Measurements from ENCODE around the gene SPECC1. TPM values are rescaled to one million over a fixed set of nuclear protein-coding genes. Genes with fewer than 3 reads are reported as not detected.
"Not testable (repeated sequence)": the region's sequence is repeated elsewhere in the genome, so short reads cannot be mapped to it uniquely, and the experiment has no call there.

Gene SPECC1
- 10 to 100 TPM in 1 of 2 experiments, 1 to 10 TPM in 1; 9.6 to 10.3 TPM for total RNA-seq

- ChIA-PET CTCF (interaction anchor here (0.6 to 3.5 kb wide), 20 partner anchors 8 to 198 kb away, joined by 3 to 21 read pairs (median 4); partner anchors contain the start of gene AKAP10), POLR2A (interaction anchor here (1.0 to 3.0 kb wide), 3 partner anchors 14 to 32 kb away, joined by 3 to 18 read pairs (median 3); partner anchors contain the start of gene AKAP10)
- Mint-ChIP-seq H3K36me3 (ENCODE audit: low read depth) (no peaks in the 10 kb centered on the region), H3K9me3 (no peaks in the 10 kb centered on the region), H3K4me1 (peaks cover 14% of the 10 kb centered on the region), H3K27ac (no peak within 1 kb of the TSS), H3K4me3 (peak within 1 kb of the TSS; percentile 86), H3K27me3 (peaks cover 46% of the 10 kb centered on the region)
- DNase-seq, result peak; percentile 89
Observed at GRCh38 chr17:20009302-20010098, at the start of gene SPECC1. SPECC1 (plus strand) TSS chr17:20009359; CDS start chr17:20096652, 87,293 bp downstream.

DNA sequence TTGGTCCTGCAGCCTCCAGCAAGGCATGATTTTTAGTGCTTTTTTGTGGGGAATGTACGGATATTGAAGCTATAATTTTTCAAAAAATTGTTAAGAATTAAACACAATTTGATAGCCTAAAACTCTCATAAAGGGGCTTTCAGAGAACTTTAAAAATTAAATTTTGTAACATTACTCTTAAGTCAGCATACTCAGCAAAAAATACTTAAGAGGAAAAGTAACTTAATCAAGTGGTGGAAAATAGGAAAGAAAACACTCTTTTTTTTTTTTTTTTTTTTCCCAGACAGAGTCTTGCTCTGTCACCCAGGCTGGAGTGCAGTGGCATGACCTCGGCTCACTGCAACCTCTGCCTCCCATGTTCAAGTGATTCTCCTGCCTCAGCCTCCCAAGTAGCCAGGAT, 46.2 kb upstream of the SPECC1 start:
- POLR2A ChIA-PET, H3K9me3 Mint-ChIP-seq, CTCF ChIA-PET, H3K4me3 Mint-ChIP-seq, DNase-seq, H3K27me3 Mint-ChIP-seq, H3K27ac Mint-ChIP-seq: not testable (repeated sequence)
- Mint-ChIP-seq H3K36me3 (ENCODE audit: low read depth) (peaks cover 46% of the 10 kb centered on the region), H3K4me1 (peaks cover 30% of the 10 kb centered on the region)

DNA sequence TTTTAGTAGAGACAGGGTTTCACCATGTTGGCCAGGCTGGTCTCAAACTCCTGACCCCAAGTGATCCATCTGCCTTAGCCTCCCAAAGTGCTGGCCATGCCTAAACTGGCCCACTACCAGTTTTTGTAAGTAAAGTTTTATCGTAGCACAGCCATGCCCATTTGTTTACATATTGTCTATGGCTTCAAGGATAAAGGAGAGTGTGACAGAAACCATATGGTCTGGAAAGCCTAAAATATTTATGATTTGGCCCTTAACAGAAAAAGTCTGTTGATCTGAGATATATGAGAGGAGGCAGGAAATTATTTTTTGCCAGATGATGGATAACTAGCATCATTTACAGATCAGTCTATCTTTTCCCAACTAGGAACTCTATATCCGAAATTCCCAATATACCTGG, 36.0 kb upstream of the SPECC1 start:
- Mint-ChIP-seq H3K27ac (no peak overlapping the region), H3K4me1 (peaks cover 48% of the 10 kb centered on the region), H3K36me3 (ENCODE audit: low read depth) (peaks cover 63% of the 10 kb centered on the region), H3K4me3 (no peak overlapping the region), H3K9me3 (no peaks in the 10 kb centered on the region), H3K27me3 (no peaks in the 10 kb centered on the region)
- POLR2A ChIA-PET, result no interaction called here
- DNase-seq, result no peak
- CTCF ChIA-PET, result no interaction called here

DNA sequence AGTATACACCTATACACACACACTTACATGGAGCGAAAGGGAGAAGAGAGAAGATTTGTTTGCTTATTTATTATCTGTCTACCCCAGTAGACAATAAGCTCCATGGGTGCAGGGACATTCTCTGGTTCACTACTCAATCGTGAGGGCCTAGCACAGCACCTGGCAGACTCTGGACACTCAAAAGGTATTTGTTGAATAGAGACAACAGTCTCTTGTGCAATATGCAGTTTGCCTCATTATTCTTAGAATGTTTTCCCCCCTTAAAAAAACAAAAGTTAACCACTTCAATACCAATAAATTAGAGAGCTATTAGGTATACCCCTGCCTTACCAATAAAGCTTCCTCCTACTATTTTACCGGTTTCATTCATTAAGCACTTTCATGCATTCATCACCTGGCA, 33.6 kb upstream of the SPECC1 start:
- peaks cover 49% of the 10 kb centered on the region for H3K36me3 Mint-ChIP-seq (ENCODE audit: low read depth)
- peak overlapping the region; percentile 26 for H3K4me3 Mint-ChIP-seq
- peaks cover 50% of the 10 kb centered on the region for H3K4me1 Mint-ChIP-seq
- ChIA-PET CTCF (no interaction called here), POLR2A (interaction anchor here (0.8 to 1.5 kb wide), 2 partner anchors 18 to 108 kb away, joined by 3 to 4 read pairs; no protein-coding TSS in a partner anchor)
- H3K27me3 Mint-ChIP-seq, result no peaks in the 10 kb centered on the region
- no peaks in the 10 kb centered on the region for H3K9me3 Mint-ChIP-seq
- H3K27ac Mint-ChIP-seq, result peak overlapping the region; percentile 35
- no peak for DNase-seq

DNA sequence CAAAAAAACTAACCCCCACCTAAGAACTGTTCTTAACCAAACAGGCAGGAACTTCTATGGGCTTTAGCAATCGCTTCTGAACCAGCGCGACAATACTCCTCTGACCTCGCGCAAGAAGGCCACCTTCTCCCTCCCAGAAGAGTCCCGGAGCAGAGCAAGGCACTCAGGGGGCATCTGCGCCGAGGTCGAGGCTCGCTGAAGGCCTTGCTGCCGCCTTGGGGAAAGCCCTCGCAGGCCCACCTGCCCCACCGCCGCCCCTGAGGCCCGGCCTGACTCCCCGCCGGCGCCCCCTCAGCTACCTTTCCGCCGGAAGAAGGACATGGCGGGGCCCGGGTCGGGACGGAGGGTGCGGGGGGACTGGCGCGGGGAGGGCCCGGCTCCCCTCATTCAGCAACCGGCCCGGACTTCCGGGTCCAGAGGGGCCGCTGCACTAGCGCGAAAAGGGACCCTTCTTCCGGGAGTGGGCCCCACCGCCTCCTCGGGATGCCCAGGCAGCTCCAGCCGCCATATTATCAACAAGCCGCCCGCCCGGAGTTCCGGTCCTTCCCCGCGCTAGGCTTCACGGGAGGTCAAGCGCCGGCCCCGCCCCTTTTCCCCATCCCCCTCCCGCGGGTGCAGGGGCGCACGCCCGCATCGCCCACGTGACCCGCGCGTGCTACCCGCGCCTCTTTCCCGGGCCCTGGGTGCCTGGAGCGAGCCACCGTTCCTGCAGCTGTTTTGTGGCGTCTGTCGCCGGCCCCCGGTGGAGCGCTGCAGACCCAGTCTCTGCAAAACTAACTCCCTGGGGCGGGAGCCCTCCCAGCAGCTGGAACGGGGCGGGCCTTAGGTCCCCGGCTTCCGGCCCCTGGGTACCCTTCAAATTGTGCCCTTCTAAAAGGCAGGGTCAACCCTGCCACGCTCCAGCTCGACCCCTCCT, 31.6 kb upstream of the SPECC1 start, which contains the start of gene AKAP10:
Gene AKAP10 (minus strand): TSS at position 536 of the 916 bp plus-strand sequence. CDS start 149 bp downstream, at position 387.
- Mint-ChIP-seq H3K4me1 (peaks cover 53% of the 10 kb centered on the region), H3K4me3 (peak within 1 kb of the TSS; percentile 96), H3K36me3 (ENCODE audit: low read depth) (peaks cover 41% of the 10 kb centered on the region), H3K27me3 (no peaks in the 10 kb centered on the region), H3K9me3 (no peaks in the 10 kb centered on the region), H3K27ac (peak within 1 kb of the TSS; percentile 97)
- POLR2A ChIA-PET, result interaction anchor here (0.6 to 2.3 kb wide), 23 partner anchors 8 to 600 kb away, joined by 3 to 25 read pairs (median 4); partner anchors contain the start of genes ALDH3A2, MAPK7, SPECC1 and ULK2
- peak; percentile 95 for DNase-seq
- CTCF ChIA-PET, result interaction anchor here (0.6 to 1.2 kb wide), 5 partner anchors 15 to 215 kb away, joined by 3 to 6 read pairs (median 3); partner anchors contain the start of gene SPECC1

- ChIA-PET CTCF (interaction anchor here (0.6 to 1.2 kb wide), 4 partner anchors 14 to 216 kb away, joined by 3 to 6 read pairs (median 3); no protein-coding TSS in a partner anchor), POLR2A (interaction anchor here (1.0 to 2.3 kb wide), 17 partner anchors 8 to 600 kb away, joined by 3 to 25 read pairs (median 5); partner anchors contain the start of genes MAPK7, SPECC1 and ULK2)
- peak overlapping the region; percentile 97 for H3K27ac Mint-ChIP-seq
- H3K4me3 Mint-ChIP-seq, result peak overlapping the region; percentile 96
- H3K4me1 Mint-ChIP-seq, result peaks cover 45% of the 10 kb centered on the region
- no peaks in the 10 kb centered on the region for H3K9me3 Mint-ChIP-seq
- DNase-seq, result peak; percentile 33
- H3K27me3 Mint-ChIP-seq, result no peaks in the 10 kb centered on the region
- H3K36me3 Mint-ChIP-seq (ENCODE audit: low read depth), result peaks cover 36% of the 10 kb centered on the region
Observed at GRCh38 chr17:19978209-19978802, 30.9 kb upstream of the SPECC1 start.

DNA sequence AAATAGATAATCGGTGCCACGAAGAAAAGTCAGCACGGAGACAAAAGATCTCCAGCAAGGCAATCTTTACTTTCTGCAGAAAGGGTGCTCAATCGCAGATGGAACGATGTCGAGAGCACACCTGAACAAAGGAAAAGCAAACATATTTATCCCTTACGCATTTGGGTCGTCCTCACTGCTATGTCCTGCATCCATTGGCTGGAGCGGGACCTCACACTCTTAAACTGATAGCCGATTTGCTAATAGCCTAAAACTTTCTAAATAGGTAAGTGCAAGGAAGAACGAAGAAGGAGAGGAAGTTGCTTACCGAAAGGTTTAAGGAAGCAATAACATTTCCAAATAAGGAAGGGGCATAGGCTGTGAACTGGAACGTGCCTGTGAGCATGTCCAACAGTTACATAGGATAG, 30.4 kb upstream of the SPECC1 start:
- H3K27me3 Mint-ChIP-seq, result no peaks in the 10 kb centered on the region
- H3K9me3 Mint-ChIP-seq, result no peaks in the 10 kb centered on the region
- peak overlapping the region; percentile 96 for H3K4me3 Mint-ChIP-seq
- H3K27ac Mint-ChIP-seq, result peak overlapping the region; percentile 97
- ChIA-PET CTCF (no interaction called here), POLR2A (interaction anchor here (1.6 to 2.3 kb wide), 6 partner anchors 10 to 255 kb away, joined by 6 to 25 read pairs (median 8); partner anchors contain the start of genes SPECC1 and ULK2)
- peaks cover 31% of the 10 kb centered on the region for H3K36me3 Mint-ChIP-seq (ENCODE audit: low read depth)
- DNase-seq, result no peak
- H3K4me1 Mint-ChIP-seq, result peaks cover 41% of the 10 kb centered on the region

- Mint-ChIP-seq H3K27ac (no peak overlapping the region), H3K9me3 (no peaks in the 10 kb centered on the region), H3K27me3 (no peaks in the 10 kb centered on the region), H3K4me3 (no peak overlapping the region), H3K36me3 (ENCODE audit: low read depth) (peaks cover 18% of the 10 kb centered on the region), H3K4me1 (peaks cover 31% of the 10 kb centered on the region)
- no peak for DNase-seq
- CTCF ChIA-PET, result interaction anchor here (1.0 kb wide), 1 partner anchor 13 kb away, joined by 4 read pairs; no protein-coding TSS in a partner anchor
- POLR2A ChIA-PET, result no interaction called here
Observed at GRCh38 chr17:19979917-19980770, 29.0 kb upstream of the SPECC1 start.

DNA sequence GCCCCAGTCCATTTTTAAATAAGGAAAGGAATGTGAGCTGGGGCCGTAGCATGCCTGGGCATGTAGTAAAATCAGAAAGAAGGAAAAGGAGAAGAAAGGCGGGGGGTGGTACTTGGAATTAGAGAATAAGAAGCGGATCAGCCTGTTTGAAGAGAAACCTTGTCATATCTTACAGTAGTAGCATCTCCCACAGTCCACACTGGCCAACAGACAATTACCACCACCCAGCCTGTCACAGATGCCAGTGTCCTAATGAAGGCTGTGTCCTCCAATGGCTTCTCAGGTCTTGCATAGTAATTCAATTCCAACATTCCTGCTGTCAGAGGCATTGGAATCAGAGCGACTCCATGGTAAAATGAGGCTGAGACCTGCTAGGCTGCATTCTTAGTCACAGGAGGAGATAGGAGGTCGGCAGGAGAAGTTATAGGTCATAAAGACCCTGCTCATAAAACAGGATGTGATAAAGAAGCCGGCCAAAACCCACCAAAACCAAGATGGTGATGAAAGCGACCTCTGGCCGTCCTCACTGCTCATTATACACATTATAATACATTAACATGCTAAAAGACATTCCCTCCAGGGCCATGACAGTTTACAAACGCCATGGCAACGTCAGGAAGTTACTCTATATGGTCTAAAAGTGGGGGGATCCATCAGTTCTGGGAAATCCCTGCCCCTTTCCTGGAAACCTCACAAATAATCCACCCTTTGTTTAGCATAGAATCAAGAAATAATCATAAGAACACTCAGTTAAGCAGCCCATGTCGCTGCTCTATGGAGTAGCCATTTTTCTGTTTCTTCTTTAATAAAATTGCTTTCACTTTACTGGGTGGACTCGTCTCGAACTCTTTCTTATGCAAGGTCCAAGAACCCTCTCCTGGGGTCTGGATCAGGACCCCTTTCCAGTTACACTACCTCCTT, 22.0 kb upstream of the SPECC1 start:
- Mint-ChIP-seq H3K36me3 (ENCODE audit: low read depth) (no peaks in the 10 kb centered on the region), H3K27ac (no peak overlapping the region), H3K9me3 (no peaks in the 10 kb centered on the region), H3K4me1 (peaks cover 3% of the 10 kb centered on the region), H3K4me3 (no peak overlapping the region), H3K27me3 (peaks cover 2% of the 10 kb centered on the region)
- POLR2A ChIA-PET, result interaction anchor here (2.9 kb wide), 1 partner anchor 9 kb away, joined by 10 read pairs; the partner anchor contains the start of gene AKAP10
- DNase-seq, result no peak
- CTCF ChIA-PET, result no interaction called here

DNA sequence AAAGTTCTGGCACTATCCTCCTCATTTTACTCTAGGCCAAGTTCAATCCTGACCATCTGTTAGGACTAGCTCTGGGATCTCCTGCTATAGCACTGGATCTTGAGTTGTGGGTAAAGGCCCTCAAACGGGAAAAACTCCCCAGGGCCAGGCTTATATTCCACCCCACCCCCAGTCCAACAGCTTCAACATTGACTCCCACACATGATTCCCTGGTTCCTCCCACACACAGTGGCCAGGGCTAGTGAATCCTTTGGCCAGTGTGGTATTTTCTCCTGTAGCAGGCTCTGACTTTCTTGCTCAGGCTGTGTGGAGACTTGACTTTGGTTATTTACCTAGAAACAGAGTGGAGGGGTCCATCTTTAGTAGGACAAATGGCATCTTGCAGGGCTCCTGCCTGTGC, 21.3 kb upstream of the SPECC1 start:
- peaks cover 3% of the 10 kb centered on the region for H3K4me1 Mint-ChIP-seq
- ChIA-PET CTCF (no interaction called here), POLR2A (interaction anchor here (2.9 kb wide), 1 partner anchor 10 kb away, joined by 10 read pairs; the partner anchor contains the start of gene AKAP10)
- no peaks in the 10 kb centered on the region for H3K9me3 Mint-ChIP-seq
- DNase-seq, result no peak
- no peak overlapping the region for H3K27ac Mint-ChIP-seq
- H3K4me3 Mint-ChIP-seq, result no peak overlapping the region
- peaks cover 2% of the 10 kb centered on the region for H3K27me3 Mint-ChIP-seq
- H3K36me3 Mint-ChIP-seq (ENCODE audit: low read depth), result no peaks in the 10 kb centered on the region

Data from activated CD4-positive, alpha-beta memory T cell treated with anti-CD3 and anti-CD28 coated beads, Interleukin-2, amount 10 ng/mL, durations not matched to agents 7 days and 5 days (primary cell).